Astrocyte (in vitro differentiated cells and primary cell): ENCODE results near the gene ALB.

Source experiments
- CTCF ChIP-seq: IDR thresholded peaks from 2 replicates; pipeline ENCODE4 v1.5.1; 2011; ENCODE audit warnings: low read depth, mild to moderate bottlenecking, inconsistent platforms, low read length, moderate library complexity; ENCODE audit not compliant: insufficient read depth
- EZH2 ChIP-seq: IDR thresholded peaks from 2 replicates; pipeline ENCODE4 v1.6.1; 2012; ENCODE audit warnings: mild to moderate bottlenecking, low read length, inconsistent platforms; ENCODE audit not compliant: insufficient read depth

- TF ChIP-seq CTCF (no peak), EZH2 (no peak)
These were observed 10.8 kb downstream of the ALB start for GRCh38 chr4:73414936-73415271.
